ENCODE measurements around the gene SEC63. TPM values are rescaled to one million over a fixed set of nuclear protein-coding genes. Genes with fewer than 3 reads are reported as not detected.
A peak's percentile ranks its signal among the peaks of the same experiment; 100 is the strongest.
"Not testable (repeated sequence)": the region's sequence is repeated elsewhere in the genome, so short reads cannot be mapped to it uniquely, and the experiment has no call there.

The SEC63 gene
- total RNA-seq, 1 donor from 2014 or later, result 311 TPM

GRCh38 chr6:107941199-107941598 is 16.8 kb downstream of the SEC63 start:
- Mint-ChIP-seq H3K27me3 (ENCODE audit: unreplicated experiment) (peaks cover 3% of the 10 kb centered on the region), H3K36me3 (ENCODE audit: unreplicated experiment) (peaks cover 4% of the 10 kb centered on the region), H3K4me3 (ENCODE audit: unreplicated experiment) (peak overlapping the region; percentile 64), H3K27ac (ENCODE audit: unreplicated experiment) (peak overlapping the region; percentile 48), H3K4me1 (ENCODE audit: low read depth, unreplicated experiment) (peaks cover 34% of the 10 kb centered on the region), H3K9me3 (ENCODE audit: unreplicated experiment) (peaks cover 9% of the 10 kb centered on the region)
- no peak for DNase-seq
- TF ChIP-seq, protein P1, sequence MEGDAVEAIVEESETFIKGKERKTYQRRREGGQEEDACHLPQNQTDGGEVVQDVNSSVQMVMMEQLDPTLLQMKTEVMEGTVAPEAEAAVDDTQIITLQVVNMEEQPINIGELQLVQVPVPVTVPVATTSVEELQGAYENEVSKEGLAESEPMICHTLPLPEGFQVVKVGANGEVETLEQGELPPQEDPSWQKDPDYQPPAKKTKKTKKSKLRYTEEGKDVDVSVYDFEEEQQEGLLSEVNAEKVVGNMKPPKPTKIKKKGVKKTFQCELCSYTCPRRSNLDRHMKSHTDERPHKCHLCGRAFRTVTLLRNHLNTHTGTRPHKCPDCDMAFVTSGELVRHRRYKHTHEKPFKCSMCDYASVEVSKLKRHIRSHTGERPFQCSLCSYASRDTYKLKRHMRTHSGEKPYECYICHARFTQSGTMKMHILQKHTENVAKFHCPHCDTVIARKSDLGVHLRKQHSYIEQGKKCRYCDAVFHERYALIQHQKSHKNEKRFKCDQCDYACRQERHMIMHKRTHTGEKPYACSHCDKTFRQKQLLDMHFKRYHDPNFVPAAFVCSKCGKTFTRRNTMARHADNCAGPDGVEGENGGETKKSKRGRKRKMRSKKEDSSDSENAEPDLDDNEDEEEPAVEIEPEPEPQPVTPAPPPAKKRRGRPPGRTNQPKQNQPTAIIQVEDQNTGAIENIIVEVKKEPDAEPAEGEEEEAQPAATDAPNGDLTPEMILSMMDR (IDR thresholded peaks at IDR 0.05; ENCODE audit: partially characterized antibody, unreplicated experiment), result no peak

- peaks cover 15% of the 10 kb centered on the region for H3K27me3 Mint-ChIP-seq (ENCODE audit: unreplicated experiment)
- peaks cover 25% of the 10 kb centered on the region for H3K4me1 Mint-ChIP-seq (ENCODE audit: low read depth, unreplicated experiment)
- DNase-seq; H3K4me3 Mint-ChIP-seq (ENCODE audit: unreplicated experiment): not testable (repeated sequence)
- H3K9me3 Mint-ChIP-seq (ENCODE audit: unreplicated experiment), result peaks cover 19% of the 10 kb centered on the region
- peak overlapping the region; percentile 64 for H3K27ac Mint-ChIP-seq (ENCODE audit: unreplicated experiment)
- peaks cover 20% of the 10 kb centered on the region for H3K36me3 Mint-ChIP-seq (ENCODE audit: unreplicated experiment)
Observed at GRCh38 chr6:107936910-107937292, 21.1 kb downstream of the SEC63 start.

- Mint-ChIP-seq H3K4me1 (ENCODE audit: low read depth, unreplicated experiment) (peaks cover 20% of the 10 kb centered on the region), H3K9me3 (ENCODE audit: unreplicated experiment) (peaks cover 19% of the 10 kb centered on the region), H3K27me3 (ENCODE audit: unreplicated experiment) (peaks cover 14% of the 10 kb centered on the region), H3K36me3 (ENCODE audit: unreplicated experiment) (peaks cover 21% of the 10 kb centered on the region), H3K4me3 (ENCODE audit: unreplicated experiment) (no peak overlapping the region), H3K27ac (ENCODE audit: unreplicated experiment) (peak overlapping the region; percentile 90)
- DNase-seq, result no peak
- TF ChIP-seq, protein P1 (IDR thresholded peaks at IDR 0.05; ENCODE audit: partially characterized antibody, unreplicated experiment), result no peak
Observed at GRCh38 chr6:107936162-107936909, 21.7 kb downstream of the SEC63 start.

DNA sequence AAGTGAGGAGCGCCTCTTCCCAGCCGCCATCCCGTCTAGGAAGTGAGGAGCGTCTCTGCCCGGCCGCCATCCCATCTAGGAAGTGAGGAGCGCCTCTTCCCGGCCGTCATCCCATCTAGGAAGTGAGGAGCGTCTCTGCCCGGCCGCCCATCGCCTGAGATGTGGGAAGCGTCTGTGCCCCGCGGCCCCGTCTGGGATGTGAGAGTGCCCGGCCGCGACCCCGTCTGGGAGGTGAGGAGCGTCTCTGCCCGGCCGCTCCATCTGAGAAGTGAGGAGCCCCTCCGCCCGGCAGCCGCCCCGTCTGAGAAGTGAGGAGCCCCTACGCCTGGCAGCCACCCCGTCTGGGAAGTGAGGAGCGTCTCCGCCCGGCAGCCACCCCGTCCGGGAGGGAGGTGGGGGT is 23.8 kb downstream of the SEC63 start:
- peaks cover 21% of the 10 kb centered on the region for H3K36me3 Mint-ChIP-seq (ENCODE audit: unreplicated experiment)
- H3K27me3 Mint-ChIP-seq (ENCODE audit: unreplicated experiment), result peaks cover 11% of the 10 kb centered on the region
- not testable (repeated sequence) for H3K27ac Mint-ChIP-seq (ENCODE audit: unreplicated experiment); DNase-seq; H3K4me1 Mint-ChIP-seq (ENCODE audit: low read depth, unreplicated experiment); H3K4me3 Mint-ChIP-seq (ENCODE audit: unreplicated experiment)
- H3K9me3 Mint-ChIP-seq (ENCODE audit: unreplicated experiment), result peaks cover 17% of the 10 kb centered on the region

DNA sequence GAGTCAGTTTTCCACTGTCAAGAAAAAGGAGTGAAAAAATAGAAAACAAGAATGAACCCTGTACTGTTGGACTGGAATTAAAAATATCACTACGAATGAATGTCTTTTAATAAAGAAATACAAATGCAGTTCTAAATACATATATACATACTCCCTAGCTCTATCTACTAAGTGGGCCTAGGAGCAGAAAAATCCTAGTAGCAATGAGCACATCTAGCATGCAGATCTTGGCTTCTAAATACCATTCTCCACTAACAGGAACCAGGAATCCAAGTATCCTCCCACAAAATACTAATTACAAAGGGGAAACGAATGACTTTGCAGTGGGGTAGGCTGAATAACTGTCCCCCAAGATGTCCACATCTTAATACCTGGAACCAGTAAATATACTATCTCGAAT is 25.4 kb downstream of the SEC63 start:
- Mint-ChIP-seq H3K27me3 (ENCODE audit: unreplicated experiment) (peaks cover 11% of the 10 kb centered on the region), H3K9me3 (ENCODE audit: unreplicated experiment) (peaks cover 12% of the 10 kb centered on the region), H3K4me1 (ENCODE audit: low read depth, unreplicated experiment) (peaks cover 4% of the 10 kb centered on the region), H3K36me3 (ENCODE audit: unreplicated experiment) (peaks cover 23% of the 10 kb centered on the region), H3K27ac (ENCODE audit: unreplicated experiment) (peak overlapping the region; percentile 25), H3K4me3 (ENCODE audit: unreplicated experiment) (no peak overlapping the region)
- no peak for DNase-seq
- TF ChIP-seq, protein P1 (IDR thresholded peaks at IDR 0.05; ENCODE audit: partially characterized antibody, unreplicated experiment), result no peak

DNA sequence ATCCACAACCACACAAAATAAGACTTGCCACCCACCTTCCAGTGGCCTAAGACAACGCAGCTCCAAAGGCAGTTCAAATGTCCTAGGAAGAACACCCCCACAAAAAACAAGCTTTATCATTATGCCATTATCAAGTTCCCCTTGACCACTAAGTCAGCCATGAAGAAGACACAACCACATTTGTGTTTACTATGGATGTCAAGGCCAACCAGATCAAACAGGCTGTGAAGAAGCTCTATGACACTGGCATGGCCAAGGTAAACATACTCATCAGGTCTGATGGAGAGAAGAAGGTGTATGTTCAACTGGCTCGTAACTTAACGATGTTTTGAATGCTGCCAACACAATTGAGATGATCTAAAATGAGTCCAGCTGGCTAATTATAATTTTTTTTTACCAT is 26.1 kb downstream of the SEC63 start:
- Mint-ChIP-seq H3K27ac (ENCODE audit: unreplicated experiment) (peak overlapping the region; percentile 35), H3K9me3 (ENCODE audit: unreplicated experiment) (peaks cover 11% of the 10 kb centered on the region), H3K36me3 (ENCODE audit: unreplicated experiment) (peaks cover 21% of the 10 kb centered on the region), H3K4me1 (ENCODE audit: low read depth, unreplicated experiment) (peaks cover 4% of the 10 kb centered on the region), H3K4me3 (ENCODE audit: unreplicated experiment) (no peak overlapping the region), H3K27me3 (ENCODE audit: unreplicated experiment) (peaks cover 11% of the 10 kb centered on the region)
- no peak for DNase-seq
- TF ChIP-seq, protein P1 (IDR thresholded peaks at IDR 0.05; ENCODE audit: partially characterized antibody, unreplicated experiment), result no peak

Data from glutamatergic neuron (in vitro differentiated cells).